ENCODE data around the gene RCAN1. TPM values are rescaled to one million over a fixed set of nuclear protein-coding genes. Genes with fewer than 3 reads are reported as not detected.

The RCAN1 gene
- total and polyA plus RNA-seq, 2 of the 8 experiments (the other 6 are each of a cell fraction or from before 2014, with no cell fraction given) = 1.7 to 6.4 TPM

DNA sequence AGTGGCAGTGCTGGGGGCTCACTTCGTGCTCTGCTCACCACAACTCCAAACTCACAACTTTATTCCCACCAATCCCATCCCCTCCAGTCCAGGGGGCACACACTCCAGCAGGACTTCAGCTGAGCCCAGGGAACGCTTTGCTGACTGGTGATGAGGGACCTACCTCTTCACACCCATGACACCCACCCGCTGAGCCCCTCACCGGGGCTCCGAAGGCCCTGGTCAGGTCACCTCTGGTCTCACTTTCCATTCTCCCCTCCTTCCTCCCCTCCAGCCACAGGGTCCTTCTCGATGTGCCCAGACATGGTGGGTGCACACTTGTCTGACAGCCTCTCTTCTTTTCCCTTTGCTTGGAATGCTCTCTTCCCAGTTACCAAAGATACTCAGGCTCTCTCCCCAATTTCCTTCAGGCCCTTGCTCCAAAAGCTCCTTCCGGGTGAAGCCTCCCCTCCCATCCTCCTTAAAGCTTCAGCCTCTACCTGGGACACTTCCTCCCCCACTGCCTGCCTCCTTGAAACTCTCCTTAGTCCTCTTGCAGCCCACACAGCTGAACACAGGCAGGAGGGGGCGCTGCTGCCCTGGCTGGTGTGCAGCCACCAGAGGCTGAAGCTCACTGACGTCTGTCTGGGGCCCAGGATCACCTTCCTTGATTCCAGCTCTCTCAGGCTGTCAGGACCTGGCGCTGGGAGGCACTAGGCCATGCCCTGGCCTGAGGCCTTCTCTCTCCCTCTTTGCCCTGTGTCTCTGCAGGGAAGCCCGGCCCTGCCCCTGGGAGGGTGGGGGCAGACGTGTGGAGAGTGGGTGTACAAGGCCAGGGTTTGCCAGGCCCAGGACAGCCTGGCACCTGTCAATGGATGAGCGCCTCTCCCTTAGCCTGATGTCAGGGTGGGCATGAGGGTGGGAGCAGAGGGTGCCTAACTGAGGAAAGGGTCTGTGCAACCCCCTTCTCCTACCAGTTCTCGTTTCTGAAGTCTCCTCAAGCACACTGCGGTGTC, 104.5 kb downstream of the RCAN1 start (continued):
- TF ChIP-seq NANOG (IDR thresholded peaks at IDR 0.05; ENCODE audit: insufficient read depth, low read depth, low read length, poor library complexity, severe bottlenecking) (no peak), POU5F1 (IDR thresholded peaks at IDR 0.05; ENCODE audit: low read depth, low read length) (no peak), TBP (IDR thresholded peaks at IDR 0.05; ENCODE audit: low read depth, low read length) (no peak), SP4 (IDR thresholded peaks at IDR 0.05; ENCODE audit: low read length) (no peak), SIX5 (IDR thresholded peaks at IDR 0.05; ENCODE audit: low read depth, low read length) (no peak), CHD2 (IDR thresholded peaks at IDR 0.05; ENCODE audit: low read length) (no peak), ASH2L (IDR thresholded peaks at IDR 0.05; ENCODE audit: low read length) (no peak), RXRA (IDR thresholded peaks at IDR 0.05; ENCODE audit: insufficient read depth, low read depth, low read length) (no peak), TEAD4 (IDR thresholded peaks at IDR 0.05; ENCODE audit: low read depth, low read length) (no peak), CBX8 (IDR thresholded peaks at IDR 0.05; ENCODE audit: borderline replicate concordance, low read depth, low read length) (no peak)
